Tibial nerve (tissue), 4 donors: Measurements from ENCODE around the gene C1GALT1C1L. TPM values are rescaled to one million over a fixed set of nuclear protein-coding genes. Genes with fewer than 3 reads are reported as not detected.

Experiments used
- DNase-seq, 2 donors: peaks; one replicate each; pipeline ENCODE4 v3.0.0-alpha.2; 2019; ENCODE audit warnings: low spot score in 2 of 2
- H3K27ac ChIP-seq, 4 donors: fragments of 200-600 bp; sonication (generic) in 3 of 4; one replicate each; pipeline ENCODE4 v1.5.1; 2017 to 2019; ENCODE audit warnings: mild to moderate bottlenecking in 1 of 4
- H3K27me3 ChIP-seq, 2 donors: fragments of 200-600 bp; sonication (generic) in 1 of 2; one replicate each; pipeline versions ENCODE4 v1.5.1 to v1.6.0; 2017 to 2019
- H3K36me3 ChIP-seq, 3 donors: fragments of 200-600 bp; sonication (generic); one replicate each; pipeline ENCODE4 v1.5.1; 2018 to 2019
- H3K4me1 ChIP-seq, 4 donors: fragments of 200-600 bp; sonication (generic) in 3 of 4; one replicate each; pipeline ENCODE4 v1.5.1; 2017 to 2019
- H3K4me3 ChIP-seq, 4 donors: fragments of 200-600 bp; sonication (generic) in 3 of 4; one replicate each; pipeline ENCODE4 v1.5.1; 2017 to 2019; ENCODE audit warnings: mild to moderate bottlenecking in 1 of 4, moderate library complexity in 1 of 4
- H3K9me3 ChIP-seq, 4 donors: fragments of 200-600 bp; sonication (generic) in 3 of 4; one replicate each; pipeline ENCODE4 v1.5.1; 2017 to 2019
- EP300 ChIP-seq, 2 donors: sonication (generic); formaldehyde crosslinking; IDR thresholded peaks; one replicate each; pipeline ENCODE4 v1.6.1; 2017; ENCODE audit warnings: antibody characterized with exemption in 2 of 2, mild to moderate bottlenecking in 1 of 2
- POLR2A ChIP-seq, 2 donors: fragments of 450-650 bp; IDR thresholded peaks; one replicate each; pipeline ENCODE4 v1.6.1; 2017; ENCODE audit warnings: antibody characterized with exemption in 2 of 2, mild to moderate bottlenecking in 2 of 2, moderate library complexity in 2 of 2
- WGBS, 2 donors: methylation state at CpG; one replicate each; pipeline ENCODE4 v1.1.5; 2018; 5-methylcytosine and 5-hydroxymethylcytosine counted together
- total RNA-seq, 4 donors: library from RNA; depleted of rRNA; stranded (reverse); fragments of >200 nt; gene quantifications; one replicate each; pipeline ENCODE4 v1.1.0, GENCODE V29; 2016
- TF ChIP-seq, protein P1 (sequence below), 5 experiments: fragments of 200-600 bp in 3 of 5; fragments of 450-650 bp in 2 of 5; sonication (generic) in 3 of 5; IDR thresholded peaks; one replicate each; pipeline ENCODE4 v1.5.1; 2016 to 2019; ENCODE audit warnings: antibody characterized with exemption in 5 of 5, mild to moderate bottlenecking in 3 of 5, moderate library complexity in 2 of 5

C1GALT1C1L gene
- total RNA-seq, 4 donors from 2014 or later = 0.42 to 0.98 (median 0.87) TPM; not detected in 1

DNA sequence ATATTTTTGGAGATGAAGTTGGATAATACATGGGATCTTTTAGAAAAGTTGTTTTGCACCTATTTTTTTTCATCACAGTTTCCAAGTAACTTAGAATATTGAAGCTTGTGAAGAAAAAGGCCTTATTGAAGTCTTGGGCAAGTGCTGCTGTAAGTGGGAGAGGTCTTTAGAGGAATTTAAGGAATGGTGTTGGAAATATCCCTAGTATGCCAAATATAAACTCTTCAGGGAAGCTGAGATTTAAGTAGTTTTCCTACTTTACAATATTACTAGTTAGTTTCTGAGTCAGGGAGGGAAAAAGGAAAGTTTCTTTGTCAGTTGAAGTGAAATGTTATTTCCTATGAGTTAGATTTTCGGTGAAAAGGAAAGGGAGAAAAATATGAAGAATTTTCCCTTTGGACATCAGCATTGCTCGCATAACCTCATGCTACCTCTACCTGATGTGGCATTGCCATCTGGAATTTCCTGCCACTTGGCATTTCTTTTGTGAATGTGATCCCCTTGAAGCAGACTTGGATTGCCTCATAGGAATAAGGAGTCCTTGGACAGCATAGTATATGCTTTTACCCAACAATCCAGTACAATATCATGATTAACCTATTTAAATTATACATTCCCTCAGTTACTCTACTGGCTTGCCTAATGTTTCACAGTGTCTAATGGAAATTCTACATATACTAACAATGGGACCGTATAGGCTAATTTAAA is 27.1 kb downstream of the C1GALT1C1L start:
- no peaks in the 10 kb centered on the region for H3K27me3 ChIP-seq
- DNase-seq = no peak
- peaks cover 0 to 11% (median 0%) of the 10 kb centered on the region in 4 donors for H3K4me1 ChIP-seq
- TF ChIP-seq EP300 (IDR thresholded peaks at IDR 0.05) (no peak), POLR2A (IDR thresholded peaks at IDR 0.05) (no peak)
- TF ChIP-seq, protein P1, sequence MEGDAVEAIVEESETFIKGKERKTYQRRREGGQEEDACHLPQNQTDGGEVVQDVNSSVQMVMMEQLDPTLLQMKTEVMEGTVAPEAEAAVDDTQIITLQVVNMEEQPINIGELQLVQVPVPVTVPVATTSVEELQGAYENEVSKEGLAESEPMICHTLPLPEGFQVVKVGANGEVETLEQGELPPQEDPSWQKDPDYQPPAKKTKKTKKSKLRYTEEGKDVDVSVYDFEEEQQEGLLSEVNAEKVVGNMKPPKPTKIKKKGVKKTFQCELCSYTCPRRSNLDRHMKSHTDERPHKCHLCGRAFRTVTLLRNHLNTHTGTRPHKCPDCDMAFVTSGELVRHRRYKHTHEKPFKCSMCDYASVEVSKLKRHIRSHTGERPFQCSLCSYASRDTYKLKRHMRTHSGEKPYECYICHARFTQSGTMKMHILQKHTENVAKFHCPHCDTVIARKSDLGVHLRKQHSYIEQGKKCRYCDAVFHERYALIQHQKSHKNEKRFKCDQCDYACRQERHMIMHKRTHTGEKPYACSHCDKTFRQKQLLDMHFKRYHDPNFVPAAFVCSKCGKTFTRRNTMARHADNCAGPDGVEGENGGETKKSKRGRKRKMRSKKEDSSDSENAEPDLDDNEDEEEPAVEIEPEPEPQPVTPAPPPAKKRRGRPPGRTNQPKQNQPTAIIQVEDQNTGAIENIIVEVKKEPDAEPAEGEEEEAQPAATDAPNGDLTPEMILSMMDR (IDR thresholded peaks at IDR 0.05) = no peak
- 60 to 71% methylated on average over 3 of the region's 3 CpGs for WGBS, 2 donors
- peak overlapping the region in 2 of 4 donors; percentile 39 to 63 for H3K27ac ChIP-seq
- H3K9me3 ChIP-seq = no peaks in the 10 kb centered on the region
- no peak overlapping the region for H3K4me3 ChIP-seq
- no peaks in the 10 kb centered on the region for H3K36me3 ChIP-seq

GRCh38 chr2:43643680-43644079 is 32.5 kb downstream of the C1GALT1C1L start:
- TF ChIP-seq POLR2A (IDR thresholded peaks at IDR 0.05) (no peak), EP300 (IDR thresholded peaks at IDR 0.05) (no peak)
- TF ChIP-seq, protein P1 (IDR thresholded peaks at IDR 0.05) = no peak
- Histone ChIP-seq H3K4me1 (no peaks in the 10 kb centered on the region), H3K36me3 (no peaks in the 10 kb centered on the region), H3K27ac (no peak overlapping the region), H3K9me3 (peaks cover 0 to 4% (median 0%) of the 10 kb centered on the region in 4 donors), H3K27me3 (no peaks in the 10 kb centered on the region), H3K4me3 (no peak overlapping the region)
- DNase-seq = no peak
- WGBS, 2 donors = 92 to 96% methylated on average over 1 of the region's 1 CpG

DNA sequence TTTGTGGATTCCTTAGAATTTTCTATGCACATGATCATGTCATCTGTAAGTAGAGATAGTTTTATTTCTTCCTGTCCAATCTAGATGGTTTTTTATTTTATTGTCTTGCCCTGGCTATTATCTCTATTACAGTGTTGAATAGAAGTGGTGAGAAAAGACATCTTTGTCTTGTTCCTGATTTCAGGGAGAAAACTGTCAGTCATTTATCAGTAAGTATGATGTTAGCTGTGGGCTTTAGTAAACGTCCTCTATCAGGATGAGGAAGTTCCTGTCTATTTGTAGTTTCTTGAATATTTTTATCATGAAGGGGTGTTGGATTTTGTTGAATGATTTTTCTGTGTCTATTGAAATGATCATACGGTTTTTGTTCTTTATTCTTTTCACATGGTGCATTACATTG is 33.9 kb downstream of the C1GALT1C1L start:
- Histone ChIP-seq H3K27ac (peak overlapping the region in 1 of 4 donors; percentile 31), H3K4me3 (no peak overlapping the region), H3K4me1 (peaks cover 0 to 3% (median 0%) of the 10 kb centered on the region in 4 donors), H3K9me3 (peaks cover 0 to 4% (median 0%) of the 10 kb centered on the region in 4 donors), H3K27me3 (no peaks in the 10 kb centered on the region), H3K36me3 (no peaks in the 10 kb centered on the region)
- no peak for TF ChIP-seq EP300 (IDR thresholded peaks at IDR 0.05)
- TF ChIP-seq, protein P1 (IDR thresholded peaks at IDR 0.05) = no peak
- no peak for TF ChIP-seq POLR2A (IDR thresholded peaks at IDR 0.05)
- WGBS, 2 donors = 26 to 30% methylated on average over 2 of the region's 2 CpGs
- no peak for DNase-seq

DNA sequence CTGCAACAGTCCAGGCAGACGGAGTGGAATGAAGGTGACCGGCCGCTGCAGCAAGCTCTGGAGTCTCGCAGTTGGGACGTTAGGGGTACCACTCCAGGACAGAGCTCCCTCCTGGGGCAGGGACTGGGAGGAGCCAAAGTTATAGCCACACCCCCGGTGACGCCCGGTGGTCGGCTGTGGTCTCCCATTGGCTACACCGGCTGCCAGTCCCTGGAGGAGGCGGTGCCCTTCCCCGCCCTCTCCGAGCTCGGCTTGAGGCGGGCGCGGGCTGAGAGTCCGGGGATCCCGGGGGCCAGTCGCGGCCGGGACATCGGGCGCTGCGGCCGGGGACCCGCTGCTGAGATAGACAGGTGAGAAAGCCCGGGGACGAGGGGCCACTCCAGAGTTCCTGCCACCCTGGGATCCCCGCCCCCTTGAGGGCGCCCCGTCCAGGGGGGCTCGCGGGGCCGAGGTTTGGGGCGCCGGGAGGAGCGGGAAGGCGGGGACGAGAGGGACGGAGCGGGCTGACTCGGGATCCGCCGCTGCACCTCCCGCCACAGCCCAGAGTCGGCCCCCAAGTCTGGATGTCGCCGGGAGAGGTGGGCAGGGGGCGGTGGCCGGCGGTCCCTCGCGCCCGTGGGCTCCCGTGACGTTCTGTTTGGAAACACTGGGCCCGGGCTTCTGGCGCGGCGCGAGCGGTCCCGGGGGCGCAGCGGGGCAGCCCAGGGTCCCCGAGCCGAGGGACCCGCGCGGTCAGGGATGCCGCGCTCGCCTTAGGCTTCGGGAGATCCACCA is 39.0 kb downstream of the C1GALT1C1L start, which contains the start of gene PLEKHH2:
Gene PLEKHH2 (plus strand): TSS at position 231 of the 774 bp plus-strand sequence. CDS start 7,414 bp downstream, outside the sequence.
- peak; percentile 69 to 94 for TF ChIP-seq POLR2A (IDR thresholded peaks at IDR 0.05)
- TF ChIP-seq EP300 (IDR thresholded peaks at IDR 0.05) = peak; percentile 42 to 93
- TF ChIP-seq, protein P1 (IDR thresholded peaks at IDR 0.05) = peak in 2 of 5 experiments; percentile 23 to 40
- H3K4me3 ChIP-seq = peak within 1 kb of the TSS; percentile 73 to 99 (median 92)
- peaks cover 0 to 9% of the 10 kb centered on the region in 2 donors for H3K27me3 ChIP-seq
- 0 to 1% methylated on average over 5 to 69 of the region's 75 CpGs for WGBS, 2 donors
- H3K4me1 ChIP-seq = peaks cover 0 to 21% (median 9%) of the 10 kb centered on the region in 4 donors
- H3K36me3 ChIP-seq = no peaks in the 10 kb centered on the region
- peaks cover 0 to 4% (median 0%) of the 10 kb centered on the region in 4 donors for H3K9me3 ChIP-seq
- peak within 1 kb of the TSS; percentile 83 to 94 (median 86) for H3K27ac ChIP-seq
- peak; percentile 83 to 90 for DNase-seq
